ENCODE data around the gene ANGEL1.
A peak's percentile ranks its signal among the peaks of the same experiment; 100 is the strongest.

ANGEL1 gene

GRCh38 chr14:76820700-76821099, 8.0 kb upstream of the ANGEL1 start:
- DNase-seq (ENCODE audit: low read depth), result no peak

GRCh38 chr14:76814726-76815645, 2.3 kb upstream of the ANGEL1 start:
- no peak for DNase-seq (ENCODE audit: low read depth)

GRCh38 chr14:76812093-76812421, 625 bp downstream of the ANGEL1 start:
- DNase-seq (ENCODE audit: low read depth), result no peak

GRCh38 chr14:76811561-76811960, 1.1 kb downstream of the ANGEL1 start:
- DNase-seq (ENCODE audit: low read depth), result peak; percentile 46

- DNase-seq (ENCODE audit: low read depth), result peak; percentile 44
Observed at GRCh38 chr14:76810953-76811400, 1.7 kb downstream of the ANGEL1 start.

- no peak for DNase-seq (ENCODE audit: low read depth)
Observed at GRCh38 chr14:76810525-76810924, 2.2 kb downstream of the ANGEL1 start.

- no peak for DNase-seq (ENCODE audit: low read depth)
Observed at GRCh38 chr14:76808990-76809389, 3.7 kb downstream of the ANGEL1 start.

- DNase-seq (ENCODE audit: low read depth), result no peak
Observed at GRCh38 chr14:76808011-76808410, 4.7 kb downstream of the ANGEL1 start.

- DNase-seq (ENCODE audit: low read depth), result no peak
Observed at GRCh38 chr14:76806446-76806845, 6.2 kb downstream of the ANGEL1 start.

- DNase-seq (ENCODE audit: low read depth), result no peak
Observed at GRCh38 chr14:76793956-76794355, 18.7 kb downstream of the ANGEL1 start.

GRCh38 chr14:76793324-76793723, 19.4 kb downstream of the ANGEL1 start:
- no peak for DNase-seq (ENCODE audit: low read depth)

GRCh38 chr14:76792422-76792821, 20.3 kb downstream of the ANGEL1 start:
- no peak for DNase-seq (ENCODE audit: low read depth)

GRCh38 chr14:76786601-76787000, 26.1 kb downstream of the ANGEL1 start:
- no peak for DNase-seq (ENCODE audit: low read depth)

- peak; percentile 83 for DNase-seq (ENCODE audit: low read depth)
Observed at GRCh38 chr14:76784881-76785280, 27.8 kb downstream of the ANGEL1 start.

- no peak for DNase-seq (ENCODE audit: low read depth)
Observed at GRCh38 chr14:76784266-76784874, 28.3 kb downstream of the ANGEL1 start.

GRCh38 chr14:76782885-76783566, 29.7 kb downstream of the ANGEL1 start:
- no peak for DNase-seq (ENCODE audit: low read depth)

- DNase-seq (ENCODE audit: low read depth), result no peak
Observed at GRCh38 chr14:76782115-76782884, 30.4 kb downstream of the ANGEL1 start.

- DNase-seq (ENCODE audit: low read depth), result peak; percentile 45
Observed at GRCh38 chr14:76781648-76782051, 31.0 kb downstream of the ANGEL1 start.

GRCh38 chr14:76780875-76781647, 31.6 kb downstream of the ANGEL1 start:
- peak; percentile 31 for DNase-seq (ENCODE audit: low read depth)

- no peak for DNase-seq (ENCODE audit: low read depth)
Observed at GRCh38 chr14:76780360-76780759, 32.3 kb downstream of the ANGEL1 start.

- DNase-seq (ENCODE audit: low read depth), result no peak
Observed at GRCh38 chr14:76780058-76780345, 32.7 kb downstream of the ANGEL1 start.

Measured in EH (cell line).